ENCODE data around the gene AKAP11.

DNA sequence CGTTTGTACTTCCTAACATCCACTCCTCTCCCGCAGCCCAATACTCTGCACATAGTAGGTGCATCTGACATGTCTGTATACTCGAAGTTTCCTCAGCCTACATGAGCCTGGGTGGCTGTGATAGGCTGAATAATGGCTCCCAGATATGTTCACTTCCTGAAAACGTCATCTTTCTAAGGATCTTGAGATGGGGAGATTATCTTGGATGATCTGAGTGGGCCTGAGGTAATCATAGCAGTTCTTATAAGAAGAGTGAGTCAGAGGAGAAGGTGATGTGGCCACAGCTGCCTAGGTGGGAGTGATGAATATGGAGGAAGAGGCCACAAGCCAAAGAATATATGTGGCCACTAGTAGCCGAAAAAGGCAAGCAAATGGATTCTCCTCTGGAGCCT, 84.2 kb downstream of the AKAP11 start:
- TF ChIP-seq POLR2A (IDR thresholded peaks at IDR 0.05; ENCODE audit: low read depth, low read length) (no peak), TAF1 (IDR thresholded peaks at IDR 0.05; ENCODE audit: low read depth, low read length) (no peak), POLR2AphosphoS5 (IDR thresholded peaks at IDR 0.05; ENCODE audit: low read depth, low read length) (no peak)
